ENCODE measurements around the gene SMS.
"Not testable (repeated sequence)": the region's sequence is repeated elsewhere in the genome, so short reads cannot be mapped to it uniquely, and the experiment has no call there.

The SMS gene

GRCh38 chrX:21950557-21950956, 10.0 kb downstream of the SMS start:
- DNase-seq (ENCODE audit: low read depth in 2 of 2) = not testable (repeated sequence)

- no peak for DNase-seq (ENCODE audit: low read depth in 2 of 2)
These were observed 12.1 kb downstream of the SMS start for GRCh38 chrX:21952624-21953023.

- DNase-seq (ENCODE audit: low read depth in 2 of 2) = not testable (repeated sequence)
These were observed 12.8 kb downstream of the SMS start for GRCh38 chrX:21953195-21953830.

GRCh38 chrX:21955403-21956189, 15.1 kb downstream of the SMS start:
- DNase-seq (ENCODE audit: low read depth in 2 of 2) = no peak

- no peak for DNase-seq (ENCODE audit: low read depth in 2 of 2)
These were observed 16.3 kb downstream of the SMS start for GRCh38 chrX:21956783-21957182.

- DNase-seq (ENCODE audit: low read depth in 2 of 2) = no peak
These were observed 17.7 kb downstream of the SMS start for GRCh38 chrX:21958187-21958586.

GRCh38 chrX:21958916-21959315, 18.4 kb downstream of the SMS start:
- DNase-seq (ENCODE audit: low read depth in 2 of 2) = no peak

- no peak for DNase-seq (ENCODE audit: low read depth in 2 of 2)
These were observed 19.0 kb downstream of the SMS start for GRCh38 chrX:21959362-21960051.

GRCh38 chrX:21960569-21961541, 20.3 kb downstream of the SMS start:
- DNase-seq (ENCODE audit: low read depth in 2 of 2) = no peak

- no peak for DNase-seq (ENCODE audit: low read depth in 2 of 2)
These were observed 21.9 kb downstream of the SMS start for GRCh38 chrX:21962361-21962760.

- DNase-seq (ENCODE audit: low read depth in 2 of 2) = no peak
These were observed 22.8 kb downstream of the SMS start for GRCh38 chrX:21963269-21963668.

GRCh38 chrX:21963731-21964405, 23.4 kb downstream of the SMS start:
- DNase-seq (ENCODE audit: low read depth in 2 of 2) = no peak

GRCh38 chrX:21966866-21967265, 26.4 kb downstream of the SMS start:
- no peak for DNase-seq (ENCODE audit: low read depth in 2 of 2)

- no peak for DNase-seq (ENCODE audit: low read depth in 2 of 2)
These were observed 27.8 kb downstream of the SMS start for GRCh38 chrX:21968333-21968732.

- DNase-seq (ENCODE audit: low read depth in 2 of 2) = no peak
These were observed 29.8 kb downstream of the SMS start for GRCh38 chrX:21970326-21970725.

GRCh38 chrX:21972046-21972445, 31.5 kb downstream of the SMS start:
- no peak for DNase-seq (ENCODE audit: low read depth in 2 of 2)

GRCh38 chrX:21972721-21973120, 32.2 kb downstream of the SMS start:
- DNase-seq (ENCODE audit: low read depth in 2 of 2) = peak in 1 of 2 donors; percentile 3

GRCh38 chrX:21973321-21974010, 33.0 kb downstream of the SMS start:
- DNase-seq (ENCODE audit: low read depth in 2 of 2) = no peak

- no peak for DNase-seq (ENCODE audit: low read depth in 2 of 2)
These were observed 33.5 kb downstream of the SMS start for GRCh38 chrX:21974011-21974385.

GRCh38 chrX:21975242-21975641, 34.7 kb downstream of the SMS start:
- DNase-seq (ENCODE audit: low read depth in 2 of 2) = no peak

- no peak for DNase-seq (ENCODE audit: low read depth in 2 of 2)
These were observed 35.3 kb downstream of the SMS start for GRCh38 chrX:21975812-21976211.
